ENCODE measurements around the gene AP4S1.
"Not testable (repeated sequence)": the region's sequence is repeated elsewhere in the genome, so short reads cannot be mapped to it uniquely, and the experiment has no call there.

AP4S1 gene

DNA sequence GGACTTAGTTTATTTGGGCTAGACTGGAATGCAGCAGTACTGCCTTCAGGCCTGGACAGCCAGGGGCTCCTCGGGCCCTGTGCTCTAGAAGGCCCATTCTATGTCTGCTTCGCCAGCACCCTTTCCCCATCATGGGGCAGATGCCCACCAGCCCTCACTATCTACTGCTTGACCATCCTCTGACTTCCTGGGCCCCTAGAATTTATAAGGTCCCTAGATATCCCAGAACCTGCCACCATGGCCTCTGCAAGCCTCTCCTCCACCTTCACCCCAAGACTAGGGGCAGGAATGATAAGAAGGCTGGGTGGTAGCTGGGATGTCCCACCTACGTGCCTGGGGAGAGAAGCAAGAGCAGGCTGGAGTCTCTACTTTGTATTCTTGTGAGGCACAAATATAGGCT, 59.6 kb downstream of the AP4S1 start:
- no peak for DNase-seq (ENCODE audit: low read depth in 2 of 2)

DNA sequence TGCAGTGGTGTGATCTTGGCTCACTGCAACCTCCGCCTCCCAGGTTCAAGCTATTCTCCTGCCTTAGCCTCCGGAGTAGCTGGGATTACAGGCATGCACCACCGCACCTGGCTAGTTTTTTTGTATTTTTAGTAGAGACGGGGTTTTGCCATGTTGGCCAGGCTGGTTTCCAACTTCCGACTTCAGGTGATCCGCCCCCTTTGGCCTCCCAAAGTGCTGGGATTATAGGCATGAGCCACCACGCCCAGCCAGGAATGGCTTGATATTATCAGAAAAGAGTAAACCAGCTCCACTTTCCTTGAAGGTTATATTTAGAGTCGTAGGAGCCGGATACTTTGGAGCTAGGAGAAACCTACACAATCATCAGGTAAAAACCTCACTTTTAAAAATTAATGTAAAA, 61.0 kb downstream of the AP4S1 start:
- DNase-seq (ENCODE audit: low read depth in 2 of 2): not testable (repeated sequence)

DNA sequence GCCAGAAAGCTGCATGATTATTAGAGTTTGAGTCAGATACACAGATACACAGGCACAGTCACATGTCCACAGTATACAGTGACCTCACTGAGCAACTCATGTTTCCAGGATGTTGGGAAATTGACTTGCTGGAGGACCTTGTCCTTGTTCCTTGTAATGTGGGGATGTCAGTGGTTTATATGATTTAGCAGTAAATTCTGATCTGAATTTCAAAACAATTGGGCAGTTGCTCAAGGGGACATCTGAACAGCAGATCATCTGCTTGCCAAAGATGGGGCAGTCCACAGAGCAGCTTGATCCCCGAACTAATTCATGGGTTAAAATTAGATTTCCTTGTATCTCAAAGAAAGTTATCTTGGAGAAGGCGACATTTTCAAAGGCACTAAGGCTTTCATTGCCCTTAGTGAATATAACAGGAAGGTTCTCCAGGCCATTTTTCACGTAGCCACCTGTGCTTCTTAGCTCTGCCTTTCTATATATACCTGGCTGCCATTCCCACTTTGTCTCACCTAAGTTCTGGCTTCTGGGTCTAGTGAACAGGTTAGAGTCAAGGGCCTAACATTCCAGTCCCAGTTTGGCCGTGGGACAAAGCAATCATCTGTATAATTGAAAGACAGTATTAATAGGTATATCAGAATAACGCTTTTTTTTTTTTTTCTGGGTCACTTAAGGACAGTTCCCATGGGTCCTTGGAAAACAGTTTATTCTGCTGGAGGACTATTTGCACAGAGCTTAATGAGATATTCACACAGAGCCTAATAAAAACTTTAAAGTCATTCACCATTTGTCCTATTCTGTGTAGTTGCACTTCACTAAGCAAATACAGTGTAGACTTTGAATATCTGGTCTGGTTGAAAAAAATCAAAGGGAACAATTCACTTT, 65.7 kb downstream of the AP4S1 start:
- no peak for DNase-seq (ENCODE audit: low read depth in 2 of 2)

GRCh38 chr14:31092160-31092708, 66.8 kb downstream of the AP4S1 start:
- no peak for DNase-seq (ENCODE audit: low read depth in 2 of 2)

- DNase-seq (ENCODE audit: low read depth in 2 of 2): not testable (repeated sequence)
Measured at GRCh38 chr14:31093884-31094839, 68.7 kb downstream of the AP4S1 start.

GRCh38 chr14:31095817-31096216, 70.4 kb downstream of the AP4S1 start:
- DNase-seq (ENCODE audit: low read depth in 2 of 2): not testable (repeated sequence)

- DNase-seq (ENCODE audit: low read depth in 2 of 2): no peak
Measured at GRCh38 chr14:31096255-31096654, 70.8 kb downstream of the AP4S1 start.

- no peak for DNase-seq (ENCODE audit: low read depth in 2 of 2)
Measured at GRCh38 chr14:31097081-31097480, 71.6 kb downstream of the AP4S1 start.

DNA sequence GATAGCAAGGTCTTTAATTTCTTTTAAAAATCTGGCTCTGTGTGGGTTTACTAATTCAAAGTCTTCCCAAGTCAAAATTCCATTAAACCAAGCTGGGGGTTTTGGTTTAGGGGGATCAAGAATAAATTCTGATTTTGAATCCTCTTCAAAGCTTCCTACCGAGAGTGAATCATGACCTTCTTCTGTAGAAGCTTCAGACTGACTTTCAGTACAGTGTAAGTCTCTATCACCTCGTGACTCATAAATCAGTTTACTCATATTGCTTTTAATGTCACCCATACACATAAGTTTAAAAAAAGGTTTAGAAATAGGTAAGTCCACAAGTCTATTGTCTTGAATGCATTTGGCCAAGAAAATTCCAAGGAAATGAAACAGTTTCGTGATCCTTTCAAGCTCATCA, 81.3 kb downstream of the AP4S1 start:
- DNase-seq (ENCODE audit: low read depth in 2 of 2): no peak

DNA sequence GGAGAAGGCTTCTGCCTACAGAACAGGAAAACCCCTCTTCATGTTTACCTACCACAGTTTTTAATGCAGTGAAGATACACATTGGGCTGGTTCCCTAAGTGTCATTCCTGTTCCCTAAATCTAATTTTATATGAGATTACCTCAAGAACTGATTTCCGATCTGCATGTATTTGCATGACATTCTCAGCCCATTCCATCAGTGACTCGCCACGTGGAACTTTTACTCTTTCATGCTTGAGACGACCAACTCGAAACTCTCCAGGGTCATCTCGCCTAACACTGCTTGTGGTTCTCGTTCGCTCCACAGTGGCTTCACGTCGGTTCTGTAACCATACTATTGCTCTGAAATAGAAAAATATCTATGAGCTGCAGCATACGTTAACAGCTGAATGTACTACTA, 83.8 kb downstream of the AP4S1 start:
- DNase-seq (ENCODE audit: low read depth in 2 of 2): no peak

DNA sequence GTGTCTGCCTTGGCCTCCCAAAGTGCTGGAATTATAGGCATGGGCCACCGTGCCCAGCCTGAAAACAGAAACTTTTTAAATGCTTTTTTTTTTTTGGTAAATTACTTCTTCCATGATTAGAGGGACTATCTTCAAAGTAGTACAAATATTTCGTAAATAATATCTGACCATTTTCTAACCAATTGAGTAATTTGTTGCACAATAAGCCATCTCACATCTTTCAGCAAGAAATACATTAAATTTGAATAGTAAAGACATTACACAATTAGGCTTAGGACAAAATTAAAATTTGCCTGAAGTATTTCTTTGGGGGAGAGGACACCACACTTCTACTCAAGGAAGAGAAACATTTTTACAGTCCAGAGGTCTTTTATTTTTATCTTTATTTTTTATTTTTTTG, 85.4 kb downstream of the AP4S1 start:
- no peak for DNase-seq (ENCODE audit: low read depth in 2 of 2)

- no peak for DNase-seq (ENCODE audit: low read depth in 2 of 2)
Measured at GRCh38 chr14:31113794-31114193, 88.3 kb downstream of the AP4S1 start.

- no peak for DNase-seq (ENCODE audit: low read depth in 2 of 2)
Measured at GRCh38 chr14:31118892-31119291, 93.4 kb downstream of the AP4S1 start.

DNA sequence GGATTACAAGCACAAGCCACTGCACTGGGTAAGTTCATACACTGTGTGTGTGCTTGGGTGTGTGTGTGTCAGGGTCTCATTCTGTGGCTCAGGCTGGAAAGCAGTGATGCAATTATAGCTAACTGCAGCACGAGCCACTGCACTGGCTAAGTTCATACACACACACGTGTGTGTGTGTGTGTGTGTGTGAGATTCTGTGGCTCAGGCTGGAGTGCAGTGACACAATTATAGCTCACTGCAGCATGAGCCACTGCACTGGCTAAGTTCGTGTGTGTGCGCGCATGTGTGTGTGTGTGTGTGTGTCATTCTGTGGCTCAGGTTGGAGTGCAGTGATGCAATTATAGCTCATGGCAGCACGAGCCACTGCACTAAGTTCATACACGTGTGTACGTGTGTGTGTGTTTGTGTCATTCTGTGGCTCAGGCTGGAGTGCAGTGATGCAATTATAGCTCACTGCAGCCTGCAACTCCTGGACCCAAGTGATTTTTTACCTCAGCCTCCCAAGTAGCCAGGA, 96.7 kb downstream of the AP4S1 start:
- no peak for DNase-seq (ENCODE audit: low read depth in 2 of 2)

DNA sequence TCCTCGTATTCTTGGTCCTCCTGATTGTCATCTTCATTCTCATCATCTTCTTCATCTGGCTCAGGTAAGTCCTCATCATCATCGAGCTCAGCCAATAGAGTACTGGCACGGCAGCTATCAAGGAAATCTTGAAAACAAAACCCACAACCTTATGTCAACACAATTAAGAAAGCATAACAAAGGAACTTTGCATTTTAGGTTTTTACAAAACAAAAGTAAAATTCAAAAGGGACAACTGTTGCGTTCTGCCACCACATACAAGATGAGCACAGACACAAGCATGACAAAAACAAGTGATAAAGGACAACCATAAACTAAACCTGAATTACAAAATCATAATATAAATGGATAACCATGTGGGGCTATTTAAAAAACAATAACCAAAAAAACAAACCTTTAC, 97.5 kb downstream of the AP4S1 start:
- DNase-seq (ENCODE audit: low read depth in 2 of 2): no peak

GRCh38 chr14:31124197-31124596, 98.7 kb downstream of the AP4S1 start:
- DNase-seq (ENCODE audit: low read depth in 2 of 2): no peak

DNA sequence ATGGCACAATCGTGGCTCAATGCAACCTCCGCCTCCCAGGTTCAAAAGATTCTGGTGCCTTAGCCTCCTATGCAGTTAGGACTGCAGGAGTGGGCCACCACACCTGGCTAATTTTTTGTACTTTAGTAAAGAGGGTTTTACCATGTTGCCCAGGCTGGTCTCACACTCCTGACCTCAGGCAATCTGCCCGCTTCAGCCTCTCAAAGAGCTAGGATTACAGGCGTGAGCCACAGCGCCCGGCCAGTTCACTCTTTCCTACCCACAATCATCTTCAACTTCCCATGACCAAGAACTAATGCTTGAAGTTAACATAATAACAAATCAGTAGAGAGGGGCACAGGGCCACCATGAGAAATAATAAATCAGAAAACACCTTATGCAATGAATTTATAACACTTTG, 99.8 kb downstream of the AP4S1 start:
- DNase-seq (ENCODE audit: low read depth in 2 of 2): no peak

- no peak for DNase-seq (ENCODE audit: low read depth in 2 of 2)
Measured at GRCh38 chr14:31126680-31127079, 101.2 kb downstream of the AP4S1 start.

DNA sequence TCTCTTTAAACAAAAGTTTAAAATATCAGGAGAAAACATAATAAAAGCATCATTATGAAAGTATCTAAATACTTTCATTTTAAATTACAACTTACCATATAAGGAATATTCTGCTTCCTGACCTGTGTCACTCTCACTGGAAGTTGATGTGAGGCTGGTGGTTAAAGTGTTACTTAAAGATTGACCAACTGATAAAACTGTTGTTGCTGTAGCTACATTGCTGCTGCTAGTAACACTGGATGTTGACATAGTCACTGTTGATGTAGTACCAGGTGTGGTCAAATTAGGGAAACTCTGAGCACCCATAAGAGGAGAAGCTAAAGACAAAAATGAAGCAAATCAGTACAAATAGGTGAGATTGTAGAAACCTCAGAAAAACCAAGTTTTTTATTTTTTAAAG, 102.2 kb downstream of the AP4S1 start:
- DNase-seq (ENCODE audit: low read depth in 2 of 2): no peak

GRCh38 chr14:31128601-31129526, 103.4 kb downstream of the AP4S1 start:
- no peak for DNase-seq (ENCODE audit: low read depth in 2 of 2)

DNA sequence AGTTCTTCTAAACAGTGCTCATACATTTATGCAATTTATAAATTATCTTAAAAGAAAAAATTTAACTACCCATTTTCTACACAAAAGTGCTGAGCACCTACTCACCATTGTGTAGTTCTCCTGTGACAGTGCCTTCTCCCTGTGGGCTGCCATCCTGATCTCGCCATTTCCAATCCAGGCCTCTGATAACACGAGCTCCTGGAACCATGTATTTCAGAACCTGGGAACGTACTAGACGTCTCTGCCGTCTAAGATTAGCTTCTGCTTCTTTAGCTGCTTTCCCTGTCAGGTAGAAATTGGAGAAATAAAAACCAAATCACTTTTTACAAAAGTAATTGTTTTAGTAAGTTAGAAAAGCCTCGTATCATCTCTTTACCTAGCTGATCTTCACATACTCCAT, 107.7 kb downstream of the AP4S1 start:
- no peak for DNase-seq (ENCODE audit: low read depth in 2 of 2)
